Spleen (tissue), 11 donors: ENCODE data around the gene ARL15. TPM values are rescaled to one million over a fixed set of nuclear protein-coding genes. Genes with fewer than 3 reads are reported as not detected.

ENCODE experiments used
- DNase-seq: peaks from one replicate; pipeline ENCODE4 v3.0.0-alpha.2; 2020
- H3K27ac ChIP-seq, 8 donors: fragments of 200-600 bp; sonication (generic) in 7 of 8; 1 replicate in 4 of 8; 2 replicates in 4 of 8; pipeline versions ENCODE4 v1.5.0 to v1.8.0; 2016 to 2021; ENCODE audit warnings: inconsistent platforms in 4 of 8, mild to moderate bottlenecking in 4 of 8, moderate library complexity in 1 of 8
- H3K27me3 ChIP-seq, 7 donors: fragments of 200-600 bp; sonication (generic) in 6 of 7; replicated peaks in 1 of 7; 1 replicate in 4 of 7; 2 replicates in 3 of 7; pipeline versions ENCODE4 v1.5.0 to v1.8.0; 2016 to 2021; ENCODE audit warnings: inconsistent platforms in 3 of 7, mild to moderate bottlenecking in 1 of 7
- H3K36me3 ChIP-seq, 6 donors: fragments of 200-600 bp; sonication (generic) in 5 of 6; 1 replicate in 4 of 6; 2 replicates in 2 of 6; pipeline versions ENCODE4 v1.5.0 to v1.8.0; 2016 to 2021; ENCODE audit warnings: inconsistent platforms in 2 of 6
- H3K4me1 ChIP-seq, 6 donors: fragments of 200-600 bp; sonication (generic) in 5 of 6; 1 replicate in 3 of 6; 2 replicates in 3 of 6; pipeline versions ENCODE4 v1.5.0 to v1.8.0; 2016 to 2021; ENCODE audit warnings: inconsistent platforms in 3 of 6
- H3K4me3 ChIP-seq, 8 donors: fragments of 200-600 bp; sonication (generic) in 7 of 8; 1 replicate in 4 of 8; 2 replicates in 4 of 8; pipeline versions ENCODE4 v1.5.0 to v1.8.0; 2016 to 2021; ENCODE audit warnings: inconsistent platforms in 4 of 8, mild to moderate bottlenecking in 4 of 8, moderate library complexity in 2 of 8
- H3K9me3 ChIP-seq, 8 donors: fragments of 200-600 bp; sonication (generic) in 7 of 8; 1 replicate in 4 of 8; 2 replicates in 4 of 8; pipeline versions ENCODE4 v1.5.0 to v1.8.0; 2016 to 2021; ENCODE audit warnings: inconsistent platforms in 4 of 8
- CTCF ChIP-seq, 11 experiments: fragments of 200-600 bp in 7 of 11; fragments of 450-650 bp in 4 of 11; sonication (generic) in 4 of 11; IDR thresholded peaks in 8 of 11; conservative IDR thresholded peaks in 3 of 11; 1 replicate in 7 of 11; 2 replicates in 4 of 11; pipeline versions ENCODE4 v1.4.0 to v1.8.0; 2016 to 2021; ENCODE audit warnings: antibody characterized with exemption in 11 of 11, inconsistent platforms in 4 of 11, mild to moderate bottlenecking in 1 of 11
- POLR2A ChIP-seq, 3 donors: fragments of 450-650 bp; IDR thresholded peaks; one replicate each; pipeline ENCODE4 v1.5.1; 2017; ENCODE audit warnings: antibody characterized with exemption in 3 of 3, mild to moderate bottlenecking in 1 of 3
- POLR2AphosphoS5 ChIP-seq, 3 donors: sonication (generic); formaldehyde crosslinking; IDR thresholded peaks; one replicate each; pipeline ENCODE4 v1.5.1; 2017; ENCODE audit warnings: antibody characterized with exemption in 3 of 3
- WGBS, 5 donors: extraction: QIAGEN DNeasy Blood & Tissue Kit in 3 of 5; methylation state at CpG; one replicate each; pipeline versions ENCODE4 v1.1.5 to v1.1.7; 2013 to 2018; 5-methylcytosine and 5-hydroxymethylcytosine counted together
- intact Hi-C: fragments of 100-400 bp; cut with DNase I; formaldehyde crosslinking; loops from one replicate; pipeline ENCODE4 v1.15.0; 2023; ENCODE audit warnings: low total_unique reads
- polyA plus RNA-seq, 3 donors: library from polyadenylated mRNA; stranded (reverse); fragments of 200-250 nt; gene quantifications; one replicate each; pipeline ENCODE4 v1.2.1, GENCODE V29; 2013
- total RNA-seq, 7 donors: library from RNA; depleted of rRNA in 3 of 7; stranded (reverse); fragments of >200 nt in 3 of 7; fragmentation: NEBNext Ultra II Directional in 4 of 7; extraction: Animal tissue kit (Norgen Biotek cat#: 25700) in 4 of 7; gene quantifications; one replicate each; pipeline versions ENCODE4 v1.1.0 to v1.2.1, GENCODE V29; 2016 to 2021
- donor health status: healthy with polysubstance abuse.
- donor health status: DM: no; HTN: no; CAD: no; lungs with moderate emphysema.
- donor health status: DM: no; HTN: no; CAD: no.
- donor health status: Bipolar disorder and iron deficiency.
- donor health status: healthy.
- donor health status: DM: no; HTN: no; CAD: no.
- donor health status: DM: yes; HTN: yes; CAD: no.

Gene ARL15
- total and polyA plus RNA-seq, 10 donors = 6.3 to 70.2 (median 37.1) TPM

- Histone ChIP-seq H3K27me3 (no peaks in the 10 kb centered on the region), H3K9me3 (no peaks in the 10 kb centered on the region), H3K36me3 (no peaks in the 10 kb centered on the region), H3K27ac (no peak overlapping the region), H3K4me3 (no peak overlapping the region), H3K4me1 (no peaks in the 10 kb centered on the region)
- 76 to 95% (median 84%) methylated on average over 1 of the region's 1 CpG for WGBS, 5 donors
- intact Hi-C loops = no loop called here
- no peak for DNase-seq
- TF ChIP-seq CTCF (IDR thresholded peaks at IDR 0.05 in 8 of 11, conservative IDR thresholded peaks at IDR 0.05 in 3 of 11) (no peak), POLR2AphosphoS5 (IDR thresholded peaks at IDR 0.05) (no peak), POLR2A (IDR thresholded peaks at IDR 0.05) (no peak)
These were observed 307.6 kb downstream of the ARL15 start for GRCh38 chr5:54002779-54003178.

- no peak for DNase-seq
- H3K27me3 ChIP-seq = no peaks in the 10 kb centered on the region
- H3K9me3 ChIP-seq = no peaks in the 10 kb centered on the region
- no peak overlapping the region for H3K4me3 ChIP-seq
- no peaks in the 10 kb centered on the region for H3K36me3 ChIP-seq
- intact Hi-C loops = no loop called here
- no peak for TF ChIP-seq POLR2A (IDR thresholded peaks at IDR 0.05)
- no peak for TF ChIP-seq POLR2AphosphoS5 (IDR thresholded peaks at IDR 0.05)
- TF ChIP-seq CTCF (IDR thresholded peaks at IDR 0.05 in 8 of 11, conservative IDR thresholded peaks at IDR 0.05 in 3 of 11) = no peak
- WGBS, 5 donors = 93 to 97% (median 94%) methylated on average over 5 of the region's 5 CpGs
- no peak overlapping the region for H3K27ac ChIP-seq
- no peaks in the 10 kb centered on the region for H3K4me1 ChIP-seq
These were observed 308.2 kb downstream of the ARL15 start for GRCh38 chr5:54001976-54002775.

- Histone ChIP-seq H3K9me3 (no peaks in the 10 kb centered on the region), H3K4me3 (no peak overlapping the region), H3K36me3 (no peaks in the 10 kb centered on the region), H3K4me1 (no peaks in the 10 kb centered on the region), H3K27me3 (no peaks in the 10 kb centered on the region), H3K27ac (no peak overlapping the region)
- TF ChIP-seq POLR2A (IDR thresholded peaks at IDR 0.05) (no peak), CTCF (IDR thresholded peaks at IDR 0.05 in 8 of 11, conservative IDR thresholded peaks at IDR 0.05 in 3 of 11) (no peak), POLR2AphosphoS5 (IDR thresholded peaks at IDR 0.05) (no peak)
- DNase-seq = no peak
- intact Hi-C loops = no loop called here
- 90 to 99% (median 93%) methylated on average over 2 of the region's 2 CpGs for WGBS, 5 donors
These were observed 310.4 kb downstream of the ARL15 start for GRCh38 chr5:54000011-54000410.

- Histone ChIP-seq H3K27ac (no peak overlapping the region), H3K4me3 (no peak overlapping the region), H3K36me3 (no peaks in the 10 kb centered on the region), H3K9me3 (no peaks in the 10 kb centered on the region), H3K27me3 (no peaks in the 10 kb centered on the region), H3K4me1 (no peaks in the 10 kb centered on the region)
- 83 to 95% (median 94%) methylated on average over 5 of the region's 5 CpGs for WGBS, 5 donors
- TF ChIP-seq POLR2AphosphoS5 (IDR thresholded peaks at IDR 0.05) (no peak), POLR2A (IDR thresholded peaks at IDR 0.05) (no peak), CTCF (IDR thresholded peaks at IDR 0.05 in 8 of 11, conservative IDR thresholded peaks at IDR 0.05 in 3 of 11) (no peak)
- DNase-seq = no peak
- intact Hi-C loops = no loop called here
These were observed 312.4 kb downstream of the ARL15 start for GRCh38 chr5:53997736-53998627.
